ENCODE data around the gene WFDC12. TPM values are rescaled to one million over a fixed set of nuclear protein-coding genes. Genes with fewer than 3 reads are reported as not detected.
A peak's percentile ranks its signal among the peaks of the same experiment; 100 is the strongest.

The WFDC12 gene
- total and polyA plus RNA-seq, 4 experiments from 2014 or later = not detected

DNA sequence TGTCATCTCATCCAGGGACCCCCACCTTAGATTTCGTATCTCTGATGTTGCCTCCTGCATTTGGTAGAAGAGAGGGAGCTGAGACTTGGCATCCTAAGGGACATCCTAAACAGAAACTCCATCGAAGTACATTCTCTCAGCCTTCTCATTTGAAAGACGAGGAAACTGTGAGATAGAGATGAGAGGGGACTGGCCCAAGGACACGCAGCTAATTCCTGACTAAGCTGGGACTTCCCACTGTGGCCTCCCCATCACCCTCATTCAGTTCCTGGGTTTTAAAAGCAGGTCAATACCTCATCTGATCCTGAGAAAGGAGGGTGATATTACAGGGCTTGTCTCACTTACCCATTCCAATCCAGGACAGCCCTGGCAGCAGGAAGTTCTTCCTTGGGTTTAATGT is 8.4 kb downstream of the WFDC12 start:
- intact Hi-C loops (cut with micrococcal nuclease) = no loop called here
- Mint-ChIP-seq H3K9me3 (no peaks in the 10 kb centered on the region), H3K36me3 (no peaks in the 10 kb centered on the region), H3K27ac (peak overlapping the region in 1 of 7 donors; percentile 47), H3K4me1 (peaks cover 0 to 6% (median 2%) of the 10 kb centered on the region in 4 donors), H3K27me3 (peaks cover 6 to 8% of the 10 kb centered on the region in 2 donors), H3K4me3 (no peak overlapping the region)
- CTCF ChIA-PET (ENCODE audit: partially characterized antibody) = interaction anchor here (1.0 kb wide), 1 partner anchor 20 kb away, joined by 3 read pairs; no protein-coding TSS in a partner anchor
- H3K4me1 ChIP-seq (ENCODE audit: insufficient read depth, low read length) = peaks cover 4% of the 10 kb centered on the region
- no peak for DNase-seq
- POLR2A ChIA-PET (ENCODE audit: partially characterized antibody) = no interaction called here
- no peaks in the 10 kb centered on the region for H3K36me3 ChIP-seq (ENCODE audit: insufficient read depth, low read length)
- peaks cover 3% of the 10 kb centered on the region for H3K27me3 ChIP-seq (ENCODE audit: insufficient read depth, low read length)
- no peak overlapping the region for H3K4me3 ChIP-seq (ENCODE audit: low read length in 2 of 2)
- H3K9me3 ChIP-seq (ENCODE audit: control insufficient read depth in 1 of 2, low read length in 2 of 2) = no peaks in the 10 kb centered on the region
- H3K27ac ChIP-seq (ENCODE audit: low read depth, low read length) = no peak overlapping the region

DNA sequence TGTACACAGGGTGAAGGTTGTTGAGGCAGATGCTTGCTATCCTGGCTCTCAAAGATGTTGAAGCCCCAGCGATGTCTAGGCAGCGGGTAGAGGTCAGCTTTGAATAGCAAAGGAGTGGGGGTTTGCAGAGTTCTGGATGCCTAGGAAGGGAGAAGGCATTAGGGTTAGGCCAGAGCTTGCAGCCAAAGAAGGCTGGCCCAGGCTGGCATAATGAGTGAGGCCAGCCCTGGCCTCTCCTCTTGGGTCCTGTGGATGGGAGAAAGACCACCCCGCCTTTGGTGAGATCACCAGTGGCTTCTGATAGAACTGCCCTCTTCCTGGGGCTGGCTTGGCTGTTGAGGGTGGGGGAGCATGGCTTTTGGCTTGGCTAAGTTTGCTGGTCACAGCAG is 8.9 kb downstream of the WFDC12 start:
- no peaks in the 10 kb centered on the region for H3K9me3 ChIP-seq (ENCODE audit: control insufficient read depth in 1 of 2, low read length in 2 of 2)
- peaks cover 3% of the 10 kb centered on the region for H3K27me3 ChIP-seq (ENCODE audit: insufficient read depth, low read length)
- no peaks in the 10 kb centered on the region for H3K36me3 Mint-ChIP-seq
- no peaks in the 10 kb centered on the region for H3K36me3 ChIP-seq (ENCODE audit: insufficient read depth, low read length)
- H3K4me3 Mint-ChIP-seq = no peak overlapping the region
- H3K9me3 Mint-ChIP-seq = no peaks in the 10 kb centered on the region
- peaks cover 6% of the 10 kb centered on the region in 2 donors for H3K27me3 Mint-ChIP-seq
- CTCF ChIA-PET (ENCODE audit: partially characterized antibody) = interaction anchor here (1.0 kb wide), 1 partner anchor 19 kb away, joined by 3 read pairs; no protein-coding TSS in a partner anchor
- POLR2A ChIA-PET (ENCODE audit: partially characterized antibody) = no interaction called here
- H3K27ac ChIP-seq (ENCODE audit: low read depth, low read length) = no peak overlapping the region
- DNase-seq = no peak
- intact Hi-C loops (cut with micrococcal nuclease) = no loop called here
- H3K4me3 ChIP-seq (ENCODE audit: low read length in 2 of 2) = no peak overlapping the region
- H3K27ac Mint-ChIP-seq = no peak overlapping the region
- peaks cover 4% of the 10 kb centered on the region for H3K4me1 ChIP-seq (ENCODE audit: insufficient read depth, low read length)
- peaks cover 0 to 6% (median 2%) of the 10 kb centered on the region in 4 donors for H3K4me1 Mint-ChIP-seq

DNA sequence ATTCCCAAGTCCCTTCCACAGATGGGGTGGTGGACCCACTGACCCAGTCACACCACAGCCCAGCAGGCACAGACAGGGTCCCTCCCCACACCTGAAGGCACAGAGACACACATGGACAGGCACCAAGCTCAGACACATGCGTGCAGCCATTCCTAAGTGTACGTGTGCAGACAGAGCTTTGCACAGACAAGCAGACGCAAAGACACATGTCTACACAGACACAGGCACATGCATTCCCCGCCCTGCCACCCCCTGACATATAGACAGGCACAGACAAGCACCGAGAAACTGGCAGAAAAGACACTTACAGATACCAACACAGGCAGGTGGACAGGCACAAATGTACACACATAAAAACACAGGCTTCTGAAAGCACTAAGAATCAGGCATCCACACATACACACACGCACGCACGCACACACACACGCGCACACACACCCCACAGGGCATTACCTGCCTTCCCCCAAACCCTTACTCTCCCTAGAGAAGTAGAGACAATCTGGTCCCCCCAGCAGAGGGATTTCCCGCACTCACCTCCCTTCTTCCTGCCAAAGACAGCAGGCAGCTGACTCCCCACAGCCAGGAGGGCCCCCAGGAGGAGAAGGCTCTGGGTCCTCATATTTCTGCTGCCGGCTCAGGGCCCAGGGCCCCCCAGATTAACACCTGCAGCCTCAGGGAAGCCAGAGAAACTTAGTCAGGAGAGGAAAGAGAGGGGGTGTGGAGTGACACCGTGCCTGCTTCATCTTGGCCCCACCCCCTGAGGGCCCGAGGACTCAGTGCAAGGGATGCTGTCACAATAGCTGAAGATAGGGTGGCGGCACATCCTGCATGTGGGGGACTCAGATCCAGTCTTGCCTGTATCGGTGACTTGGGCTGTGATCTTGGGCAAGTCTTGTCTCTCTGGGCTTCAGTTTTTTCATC is 9.5 kb downstream of the WFDC12 start, which contains the start of gene WFDC5:
WFDC5 (minus strand) TSS at position 710 of the 921 bp plus-strand sequence; CDS start at position 619, 91 bp downstream.
- Histone ChIP-seq H3K9me3 (ENCODE audit: control insufficient read depth in 1 of 2, low read length in 2 of 2) (no peaks in the 10 kb centered on the region), H3K36me3 (ENCODE audit: insufficient read depth, low read length) (no peaks in the 10 kb centered on the region), H3K4me1 (ENCODE audit: insufficient read depth, low read length) (peaks cover 4% of the 10 kb centered on the region), H3K27me3 (ENCODE audit: insufficient read depth, low read length) (peaks cover 3% of the 10 kb centered on the region), H3K4me3 (ENCODE audit: low read length in 2 of 2) (no peak within 1 kb of the TSS), H3K27ac (ENCODE audit: low read depth, low read length) (no peak within 1 kb of the TSS)
- CTCF ChIA-PET (ENCODE audit: partially characterized antibody) = interaction anchor here (1.0 kb wide), 1 partner anchor 19 kb away, joined by 3 read pairs; no protein-coding TSS in a partner anchor
- Mint-ChIP-seq H3K9me3 (no peaks in the 10 kb centered on the region), H3K36me3 (no peaks in the 10 kb centered on the region), H3K4me3 (no peak within 1 kb of the TSS), H3K27me3 (peaks cover 3 to 6% of the 10 kb centered on the region in 2 donors), H3K27ac (peak within 1 kb of the TSS in 1 of 7 donors; percentile 47), H3K4me1 (peaks cover 0 to 6% (median 2%) of the 10 kb centered on the region in 4 donors)
- no peak for DNase-seq
- POLR2A ChIA-PET (ENCODE audit: partially characterized antibody) = no interaction called here
- intact Hi-C loops (cut with micrococcal nuclease) = no loop called here

DNA sequence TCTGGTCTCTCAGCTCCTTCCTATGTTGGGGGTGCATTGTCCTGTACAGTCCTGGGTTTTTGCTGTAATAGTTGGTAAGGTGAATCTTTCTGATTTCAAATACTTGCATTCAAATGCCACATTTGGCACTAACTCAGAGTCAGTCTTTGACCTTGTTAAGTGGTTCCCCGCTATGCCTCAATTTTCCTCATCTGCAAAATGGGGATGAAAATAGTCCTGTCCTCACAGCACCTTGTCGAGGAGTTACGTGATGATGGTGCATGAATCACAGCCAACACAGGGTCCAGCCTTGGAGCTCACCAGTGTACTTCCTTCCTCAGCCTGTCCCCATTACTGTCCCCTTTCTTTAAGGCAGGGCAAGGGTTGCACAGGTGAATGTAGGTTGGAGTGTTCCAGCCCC is 10.4 kb downstream of the WFDC12 start:
- peaks cover 4% of the 10 kb centered on the region for H3K4me1 ChIP-seq (ENCODE audit: insufficient read depth, low read length)
- intact Hi-C loops (cut with micrococcal nuclease) = no loop called here
- ChIA-PET POLR2A (ENCODE audit: partially characterized antibody) (no interaction called here), CTCF (ENCODE audit: partially characterized antibody) (interaction anchor here (5.8 kb wide), 1 partner anchor 18 kb away, joined by 32 read pairs; no protein-coding TSS in a partner anchor)
- no peaks in the 10 kb centered on the region for H3K9me3 ChIP-seq (ENCODE audit: control insufficient read depth in 1 of 2, low read length in 2 of 2)
- no peaks in the 10 kb centered on the region for H3K9me3 Mint-ChIP-seq
- no peak overlapping the region for H3K27ac ChIP-seq (ENCODE audit: low read depth, low read length)
- no peak overlapping the region for H3K4me3 ChIP-seq (ENCODE audit: low read length in 2 of 2)
- no peak for DNase-seq
- H3K27me3 ChIP-seq (ENCODE audit: insufficient read depth, low read length) = peaks cover 3% of the 10 kb centered on the region
- H3K36me3 ChIP-seq (ENCODE audit: insufficient read depth, low read length) = no peaks in the 10 kb centered on the region
- no peaks in the 10 kb centered on the region for H3K36me3 Mint-ChIP-seq
- H3K27ac Mint-ChIP-seq = no peak overlapping the region
- no peak overlapping the region for H3K4me3 Mint-ChIP-seq
- H3K27me3 Mint-ChIP-seq = peaks cover 3 to 4% of the 10 kb centered on the region in 2 donors
- peaks cover 0 to 6% (median 2%) of the 10 kb centered on the region in 4 donors for H3K4me1 Mint-ChIP-seq

DNA sequence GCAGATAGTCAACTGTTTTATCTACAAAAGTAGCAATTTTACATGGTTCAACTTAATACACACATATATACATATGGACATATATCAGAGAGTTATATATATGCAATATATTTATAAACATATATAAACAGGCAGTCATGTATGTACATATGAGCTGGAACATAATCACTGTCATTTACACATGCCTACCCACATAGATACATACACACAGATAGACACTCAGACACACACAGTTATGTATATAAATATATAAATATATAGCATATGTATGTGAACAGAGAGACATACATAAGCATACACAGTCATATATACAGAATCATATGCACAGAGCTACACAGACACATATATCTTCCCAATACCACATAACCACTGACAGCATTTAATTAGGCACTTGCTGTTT is 11.5 kb downstream of the WFDC12 start:
- POLR2A ChIA-PET (ENCODE audit: partially characterized antibody) = no interaction called here
- no peak for DNase-seq
- H3K9me3 Mint-ChIP-seq = no peaks in the 10 kb centered on the region

DNA sequence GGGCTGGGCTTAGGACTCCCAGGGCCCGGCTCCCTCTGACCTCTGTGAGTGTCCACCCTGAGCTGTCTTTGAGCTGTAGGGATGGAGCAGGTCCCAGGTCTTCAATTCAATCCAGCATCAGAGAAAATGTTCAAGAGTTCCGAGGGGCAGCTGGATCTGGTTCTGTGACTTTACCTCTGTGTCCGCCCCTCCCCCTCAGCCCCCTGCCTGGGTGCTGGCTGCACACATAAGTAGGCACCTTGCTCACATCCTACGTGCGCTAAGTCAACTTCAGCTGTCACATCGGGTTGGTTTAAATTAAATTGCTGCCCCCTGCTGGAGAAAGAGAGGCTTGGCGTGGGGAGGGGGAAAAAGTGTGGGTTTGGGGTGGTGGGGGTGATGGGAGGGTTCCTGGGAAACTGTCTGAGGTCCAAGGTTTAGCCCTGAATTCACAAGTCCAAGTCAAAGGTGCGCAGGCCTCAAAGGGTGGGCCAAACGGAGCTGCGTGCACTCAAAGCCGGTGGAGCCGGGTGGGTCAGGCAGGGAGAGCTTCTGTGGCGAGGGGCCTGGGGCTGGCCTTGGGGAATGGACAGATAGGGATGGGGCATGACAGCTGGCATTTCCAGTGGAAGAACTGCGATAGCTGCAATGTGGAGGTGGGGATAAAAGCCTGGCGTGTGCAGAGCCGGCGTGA is 12.3 kb downstream of the WFDC12 start:
- ChIA-PET POLR2A (ENCODE audit: partially characterized antibody) (no interaction called here), CTCF (ENCODE audit: partially characterized antibody) (interaction anchor here (0.9 to 5.8 kb wide), 9 partner anchors 9 to 427 kb away, joined by 3 to 32 read pairs (median 4); no protein-coding TSS in a partner anchor)
- H3K4me1 ChIP-seq (ENCODE audit: insufficient read depth, low read length) = peaks cover 4% of the 10 kb centered on the region
- H3K36me3 ChIP-seq (ENCODE audit: insufficient read depth, low read length) = no peaks in the 10 kb centered on the region
- no peak overlapping the region for H3K4me3 Mint-ChIP-seq
- H3K4me3 ChIP-seq (ENCODE audit: low read length in 2 of 2) = no peak overlapping the region
- H3K27ac ChIP-seq (ENCODE audit: low read depth, low read length) = no peak overlapping the region
- no peaks in the 10 kb centered on the region for H3K9me3 Mint-ChIP-seq
- H3K36me3 Mint-ChIP-seq = no peaks in the 10 kb centered on the region
- intact Hi-C loops (cut with micrococcal nuclease) = loop anchor here (1.0 kb wide), 1 partner anchor 101 kb away; no protein-coding TSS in a partner anchor
- H3K4me1 Mint-ChIP-seq = peaks cover 0 to 6% (median 2%) of the 10 kb centered on the region in 4 donors
- H3K27me3 ChIP-seq (ENCODE audit: insufficient read depth, low read length) = no peaks in the 10 kb centered on the region
- peaks cover 2 to 3% of the 10 kb centered on the region in 2 donors for H3K27me3 Mint-ChIP-seq
- no peak for DNase-seq
- H3K27ac Mint-ChIP-seq = no peak overlapping the region
- H3K9me3 ChIP-seq (ENCODE audit: control insufficient read depth in 1 of 2, low read length in 2 of 2) = no peaks in the 10 kb centered on the region

More for the DNA sequence above, 11.5 kb downstream of the WFDC12 start:
- Histone ChIP-seq H3K4me3 (ENCODE audit: low read length in 2 of 2) (no peak overlapping the region), H3K9me3 (ENCODE audit: control insufficient read depth in 1 of 2, low read length in 2 of 2) (no peaks in the 10 kb centered on the region), H3K36me3 (ENCODE audit: insufficient read depth, low read length) (no peaks in the 10 kb centered on the region), H3K4me1 (ENCODE audit: insufficient read depth, low read length) (peaks cover 4% of the 10 kb centered on the region), H3K27me3 (ENCODE audit: insufficient read depth, low read length) (peaks cover 3% of the 10 kb centered on the region), H3K27ac (ENCODE audit: low read depth, low read length) (no peak overlapping the region)
- H3K36me3 Mint-ChIP-seq = no peaks in the 10 kb centered on the region
- intact Hi-C loops (cut with micrococcal nuclease) = loop anchor here (1.0 kb wide), 1 partner anchor 101 kb away; no protein-coding TSS in a partner anchor
- H3K4me3 Mint-ChIP-seq = no peak overlapping the region
- no peak overlapping the region for H3K27ac Mint-ChIP-seq
- peaks cover 0 to 6% (median 2%) of the 10 kb centered on the region in 4 donors for H3K4me1 Mint-ChIP-seq
- CTCF ChIA-PET (ENCODE audit: partially characterized antibody) = interaction anchor here (0.6 to 5.8 kb wide), 8 partner anchors 10 to 428 kb away, joined by 3 to 32 read pairs (median 4); partner anchors contain the start of gene KCNS1
- peaks cover 3 to 4% of the 10 kb centered on the region in 2 donors for H3K27me3 Mint-ChIP-seq

DNA sequence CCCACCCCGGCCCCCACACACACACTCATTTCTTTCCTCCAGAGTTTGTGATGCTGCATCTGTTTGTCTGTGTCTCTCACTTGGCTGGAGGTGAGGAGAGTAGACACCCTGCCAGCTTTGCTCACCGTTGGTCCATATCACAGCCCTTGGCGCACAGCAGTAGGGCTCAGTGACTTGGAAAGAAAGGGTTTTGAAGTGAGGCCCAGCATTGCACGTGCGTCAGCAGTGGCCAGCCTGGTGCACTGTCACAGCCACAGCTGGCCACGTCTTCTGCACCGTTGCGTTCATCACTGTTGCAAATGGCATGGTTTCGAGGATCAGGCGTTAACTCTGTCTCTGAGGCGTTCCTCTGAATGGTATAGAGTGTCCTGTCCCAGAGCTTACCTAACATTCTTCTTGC is 13.0 kb downstream of the WFDC12 start:
- H3K4me1 ChIP-seq (ENCODE audit: insufficient read depth, low read length) = peaks cover 4% of the 10 kb centered on the region
- intact Hi-C loops (cut with micrococcal nuclease) = no loop called here
- Mint-ChIP-seq H3K36me3 (no peaks in the 10 kb centered on the region), H3K27me3 (peaks cover 2 to 3% of the 10 kb centered on the region in 2 donors), H3K27ac (no peak overlapping the region), H3K9me3 (no peaks in the 10 kb centered on the region), H3K4me1 (peaks cover 0 to 6% (median 2%) of the 10 kb centered on the region in 4 donors), H3K4me3 (no peak overlapping the region)
- no peaks in the 10 kb centered on the region for H3K9me3 ChIP-seq (ENCODE audit: control insufficient read depth in 1 of 2, low read length in 2 of 2)
- DNase-seq = no peak
- POLR2A ChIA-PET (ENCODE audit: partially characterized antibody) = no interaction called here
- no peak overlapping the region for H3K27ac ChIP-seq (ENCODE audit: low read depth, low read length)
- H3K36me3 ChIP-seq (ENCODE audit: insufficient read depth, low read length) = no peaks in the 10 kb centered on the region
- H3K4me3 ChIP-seq (ENCODE audit: low read length in 2 of 2) = no peak overlapping the region
- H3K27me3 ChIP-seq (ENCODE audit: insufficient read depth, low read length) = no peaks in the 10 kb centered on the region
- CTCF ChIA-PET (ENCODE audit: partially characterized antibody) = interaction anchor here (0.7 to 5.8 kb wide), 8 partner anchors 8 to 427 kb away, joined by 3 to 32 read pairs (median 4); no protein-coding TSS in a partner anchor
